H1 (cell line): ENCODE results near the gene TM4SF20. TPM values are rescaled to one million over a fixed set of nuclear protein-coding genes. Genes with fewer than 3 reads are reported as not detected.

Experiments used
- CTCF ChIA-PET: fragments of 300-600 bp; sonication (Branson Sonifier 250); formaldehyde crosslinking; loops from one replicate; lab custom pipeline; 2021; ENCODE audit not compliant: partially characterized antibody; lab: Charles Lee
- POLR2A ChIA-PET: fragments of 300-600 bp; sonication (Branson Sonifier 250); formaldehyde crosslinking; loops from one replicate; lab custom pipeline; 2021; ENCODE audit warnings: inconsistent platforms; ENCODE audit not compliant: partially characterized antibody; lab: Charles Lee
- DNase-seq, 2 experiments: peaks; one replicate each; pipeline versions ENCODE4 v3.0.0 to v3.0.0-alpha.2; 2010 to 2022; ENCODE audit warnings: low spot score in 2 of 2, low read depth in 1 of 2, mixed read lengths in 1 of 2
- FAIRE-seq: peaks from 2 replicates; lab custom pipeline; 2011; peaks lifted over from hg19 to GRCh38; lab: Jason Lieb, UNC
- H2AFZ ChIP-seq: 2 replicates; pipeline ENCODE4 v1.8.1; 2012; ENCODE audit warnings: low read length, inconsistent platforms
- H2AK5ac ChIP-seq: 2 replicates; pipeline ENCODE4 v1.6.1; 2013; ENCODE audit warnings: low read depth, low read length
- H2BK120ac ChIP-seq: replicated peaks from 2 replicates; pipeline ENCODE3; 2013; ENCODE audit warnings: low read depth, low read length, inconsistent platforms
- H2BK12ac ChIP-seq: 2 replicates; pipeline ENCODE4 v1.6.1; 2013; ENCODE audit warnings: low read depth, low read length
- H2BK15ac ChIP-seq: 2 replicates; pipeline ENCODE4 v1.6.1; 2013; ENCODE audit warnings: low read length
- H2BK20ac ChIP-seq: 2 replicates; pipeline ENCODE4 v1.6.1; 2013; ENCODE audit warnings: low read length
- H2BK5ac ChIP-seq: 2 replicates; pipeline ENCODE4 v1.6.1; 2013; ENCODE audit warnings: low read depth, low read length
- H3K14ac ChIP-seq: 2 replicates; pipeline ENCODE4 v1.6.1; 2013; ENCODE audit warnings: inconsistent platforms; ENCODE audit not compliant: insufficient read length
- H3K18ac ChIP-seq: 2 replicates; pipeline ENCODE4 v1.6.1; 2013; ENCODE audit warnings: low read length; ENCODE audit errors: extremely low read depth
- H3K23ac ChIP-seq: 2 replicates; pipeline ENCODE4 v1.6.1; 2013; ENCODE audit warnings: inconsistent platforms; ENCODE audit not compliant: insufficient read length
- H3K23me2 ChIP-seq: 2 replicates; pipeline ENCODE4 v1.6.1; 2013; ENCODE audit warnings: low read depth, low read length
- H3K27ac ChIP-seq: 2 replicates; pipeline ENCODE4 v1.6.1; 2011; ENCODE audit warnings: low read depth, low read length, inconsistent platforms
- H3K27me3 ChIP-seq, 4 experiments: replicated peaks in 1 of 4; 1 replicate in 1 of 4; 2 replicates in 3 of 4; pipeline versions ENCODE4 v1.6.1 to v1.8.1; 2011 to 2013; ENCODE audit warnings: low read length in 3 of 4, mild to moderate bottlenecking in 3 of 4, inconsistent platforms in 2 of 4, mixed read lengths in 2 of 4, moderate library complexity in 1 of 4; ENCODE audit not compliant: control insufficient read depth in 3 of 4, insufficient read depth in 3 of 4; ENCODE audit errors: extremely low read depth in 1 of 4
- H3K36me3 ChIP-seq, 4 experiments: 2 replicates each; pipeline versions ENCODE4 v1.6.1 to v1.8.1; 2011 to 2013; ENCODE audit warnings: mild to moderate bottlenecking in 4 of 4, low read length in 3 of 4, moderate library complexity in 2 of 4, control low read depth in 1 of 4, inconsistent platforms in 1 of 4; ENCODE audit not compliant: insufficient read depth in 4 of 4, control insufficient read depth in 2 of 4
- H3K4ac ChIP-seq: replicated peaks from 2 replicates; pipeline ENCODE3; 2013; ENCODE audit warnings: low read length, low read depth, mixed read lengths, inconsistent platforms; ENCODE audit not compliant: insufficient read length
- H3K4me1 ChIP-seq, 4 experiments: replicated peaks in 1 of 4; 1 replicate in 1 of 4; 2 replicates in 3 of 4; pipeline versions ENCODE4 v1.6.1 to v1.8.1; 2011 to 2013; ENCODE audit warnings: low read length in 3 of 4, inconsistent platforms in 2 of 4, mixed read lengths in 1 of 4; ENCODE audit not compliant: insufficient read depth in 4 of 4, control insufficient read depth in 3 of 4
- H3K4me2 ChIP-seq, 2 experiments: 2 replicates each; pipeline versions ENCODE4 v1.6.1 to v1.8.1; 2011 to 2013; ENCODE audit warnings: low read depth in 2 of 2, low read length in 2 of 2, control low read depth in 1 of 2, inconsistent platforms in 1 of 2, mild to moderate bottlenecking in 1 of 2; ENCODE audit not compliant: insufficient read depth in 1 of 2
- H3K4me3 ChIP-seq, 4 experiments: fragments of 200-600, 300-600 bp in 1 of 4; sonication (generic), shearing (Covaris generic), sonication (Bioruptor Twin) in 1 of 4; 2 replicates each; pipeline versions ENCODE4 v1.5.1 to v1.8.1; 2011 to 2016; ENCODE audit warnings: low read length in 4 of 4, low read depth in 3 of 4, control low read depth in 2 of 4, inconsistent platforms in 2 of 4, mild to moderate bottlenecking in 2 of 4, mixed read lengths in 1 of 4, moderate library complexity in 1 of 4; ENCODE audit not compliant: insufficient read depth in 2 of 4; ENCODE audit errors: extremely low read depth in 1 of 4
- H3K56ac ChIP-seq: replicated peaks from 2 replicates; pipeline ENCODE3; 2013; ENCODE audit warnings: low read depth, mild to moderate bottlenecking, mixed read lengths, low read length, inconsistent platforms; ENCODE audit not compliant: insufficient read length
- H3K79me1 ChIP-seq: 2 replicates; pipeline ENCODE4 v1.6.1; 2013; ENCODE audit warnings: low read depth, low read length, control low read depth
- H3K79me2 ChIP-seq, 2 experiments: 2 replicates each; pipeline versions ENCODE4 v1.6.1 to v1.8.1; 2012 to 2013; ENCODE audit warnings: low read length in 2 of 2, mild to moderate bottlenecking in 2 of 2, inconsistent platforms in 1 of 2; ENCODE audit not compliant: insufficient read depth in 2 of 2, control insufficient read depth in 1 of 2
- H3K9ac ChIP-seq, 4 experiments: replicated peaks in 1 of 4; 1 replicate in 1 of 4; 2 replicates in 3 of 4; pipeline versions ENCODE4 v1.6.1 to v1.8.1; 2011 to 2013; ENCODE audit warnings: low read depth in 3 of 4, low read length in 3 of 4, control low read depth in 2 of 4, mild to moderate bottlenecking in 2 of 4, moderate library complexity in 2 of 4, inconsistent platforms in 1 of 4; ENCODE audit errors: extremely low read depth in 1 of 4
- H3K9me3 ChIP-seq, 2 experiments: 2 replicates each; pipeline versions ENCODE4 v1.6.1 to v1.8.1; 2012 to 2013; ENCODE audit warnings: mild to moderate bottlenecking in 2 of 2, moderate library complexity in 2 of 2, control low read depth in 1 of 2, inconsistent platforms in 1 of 2, low read depth in 1 of 2, low read length in 1 of 2, mixed read lengths in 1 of 2; ENCODE audit not compliant: insufficient read depth in 2 of 2
- H4K20me1 ChIP-seq, 2 experiments: replicated peaks in 1 of 2; 2 replicates each; pipeline versions ENCODE3 to v1.8.1; 2011 to 2013; ENCODE audit warnings: inconsistent platforms in 2 of 2, low read length in 2 of 2, mild to moderate bottlenecking in 1 of 2; ENCODE audit not compliant: insufficient read depth in 2 of 2, control insufficient read depth in 1 of 2
- H4K5ac ChIP-seq: 2 replicates; pipeline ENCODE4 v1.6.1; 2013; ENCODE audit warnings: low read length, low read depth, mixed read lengths, inconsistent platforms; ENCODE audit not compliant: insufficient read length
- H4K8ac ChIP-seq: 2 replicates; pipeline ENCODE4 v1.8.0; 2013; ENCODE audit warnings: mild to moderate bottlenecking, moderate library complexity, low read length, inconsistent platforms; ENCODE audit not compliant: insufficient read depth; ENCODE audit errors: extremely low read depth
- H4K91ac ChIP-seq: replicated peaks from 2 replicates; pipeline ENCODE3; 2013; ENCODE audit warnings: low read length, mixed read lengths, inconsistent platforms; ENCODE audit not compliant: insufficient read length
- BRCA1 ChIP-seq: IDR thresholded peaks from 2 replicates; pipeline ENCODE4 v1.6.1; 2012; ENCODE audit warnings: low read depth, low read length, improper control_type of control experiment
- CBX5 ChIP-seq: fragments of 300-800, 300-1000 bp; sonication (generic); IDR thresholded peaks from 2 replicates; pipeline ENCODE4 v1.7.1; 2016; ENCODE audit warnings: antibody characterized with exemption, low read length, low read depth
- EGR1 ChIP-seq: IDR thresholded peaks from 2 replicates; pipeline ENCODE4 v1.6.1; 2011; ENCODE audit warnings: low read depth, low read length, borderline replicate concordance
- KDM5A ChIP-seq: fragments of 200-600 bp; IDR thresholded peaks from 2 replicates; pipeline ENCODE4 v1.7.1; 2012; ENCODE audit warnings: mild to moderate bottlenecking, low read length, inconsistent platforms, mixed read lengths
- TCF12 ChIP-seq: IDR thresholded peaks from 2 replicates; pipeline ENCODE4 v1.6.1; 2011; ENCODE audit warnings: low read depth, mild to moderate bottlenecking, low read length
- TEAD4 ChIP-seq: IDR thresholded peaks from 2 replicates; pipeline ENCODE4 v1.6.1; 2012; ENCODE audit warnings: low read depth, low read length, inconsistent platforms, mixed read lengths
- WGBS, 2 experiments: shearing (Covaris generic) in 1 of 2; methylation state at CpG; one replicate each; pipeline versions ENCODE4 v1.1.6 to v1.1.7; 2013 to 2015; ENCODE audit warnings: low lambda C conversion rate in 2 of 2, mixed read lengths in 2 of 2, inconsistent platforms in 1 of 2, low coverage in 1 of 2, missing lambda C conversion rate in 1 of 2; ENCODE audit not compliant: insufficient replicate concordance in 2 of 2, insufficient coverage in 1 of 2, insufficient read length in 1 of 2; ENCODE audit errors: extremely low coverage in 1 of 2, missing lambda C conversion rate in 1 of 2; 5-methylcytosine and 5-hydroxymethylcytosine counted together
- polyA plus RNA-seq, 7 experiments: library from polyadenylated mRNA; depleted of rRNA in 3 of 7; stranded (reverse) in 5 of 7; unstranded in 2 of 7; fragments of >200 nt in 5 of 7; fragments of 200-250 nt in 2 of 7; gene quantifications; 1 replicate in 5 of 7; 2 replicates in 1 of 7; 4 replicates in 1 of 7; pipeline versions ENCODE4 v1.2.1 to v1.2.3, GENCODE V29; 2011 to 2013; ENCODE audit warnings: missing spikeins in 2 of 7, mixed read lengths in 2 of 7
- total RNA-seq: library from RNA; stranded (reverse); fragmentation: NEBNext Ultra II Directional; extraction: Animal tissue kit (Norgen Biotek cat#: 25700); gene quantifications from 2 replicates; pipeline ENCODE4 v1.2.1, GENCODE V29; 2021

TM4SF20 gene
- total and polyA plus RNA-seq, 2 of the 8 experiments (the other 6 are each of a cell fraction or from before 2014, with no cell fraction given), result not detected

- Histone ChIP-seq H4K8ac (no peak overlapping the region), H4K91ac (no peak overlapping the region), H2BK12ac (no peak overlapping the region), H2BK5ac (no peak overlapping the region), H3K36me3 (no peaks in the 10 kb centered on the region), H3K27me3 (no peaks in the 10 kb centered on the region), H3K4me2 (no peak overlapping the region), H3K9ac (no peak overlapping the region), H3K23me2 (no peaks in the 10 kb centered on the region), H2BK120ac (no peak overlapping the region), H4K5ac (no peak overlapping the region), H3K9me3 (no peaks in the 10 kb centered on the region), H3K56ac (no peak overlapping the region), H3K4me1 (no peaks in the 10 kb centered on the region), H3K4ac (no peak overlapping the region), H2BK15ac (no peak overlapping the region), H3K23ac (no peak overlapping the region), H2BK20ac (no peak overlapping the region), H3K27ac (no peak overlapping the region), H4K20me1 (no peaks in the 10 kb centered on the region), H3K79me2 (no peaks in the 10 kb centered on the region), H3K4me3 (no peak overlapping the region), H3K18ac (no peak overlapping the region), H3K14ac (no peak overlapping the region), H3K79me1 (no peaks in the 10 kb centered on the region), H2AK5ac (no peak overlapping the region), H2AFZ (no peak overlapping the region)
- CTCF ChIA-PET, result interaction anchor here (0.6 to 2.1 kb wide), 7 partner anchors 12 to 356 kb away, joined by 3 to 7 read pairs (median 4); no protein-coding TSS in a partner anchor
- DNase-seq (no peak), FAIRE-seq (no peak)
- POLR2A ChIA-PET, result no interaction called here
- WGBS, 2 experiments, result 79% methylated on average over 3 of the region's 3 CpGs; no CpG with 5 or more reads in 1 of the 2 experiments
- no peak for TF ChIP-seq EGR1
- TF ChIP-seq CBX5, result no peak
- TF ChIP-seq BRCA1, result no peak
- no peak for TF ChIP-seq KDM5A
- TF ChIP-seq TEAD4, result no peak
- TF ChIP-seq TCF12, result no peak
Measured at GRCh38 chr2:227410191-227410590, 31.1 kb upstream of the TM4SF20 start.
